ENCODE measurements around the gene SMIM11. TPM values are rescaled to one million over a fixed set of nuclear protein-coding genes. Genes with fewer than 3 reads are reported as not detected.

The SMIM11 gene
- total RNA-seq, 1 donor: 2.1 TPM

DNA sequence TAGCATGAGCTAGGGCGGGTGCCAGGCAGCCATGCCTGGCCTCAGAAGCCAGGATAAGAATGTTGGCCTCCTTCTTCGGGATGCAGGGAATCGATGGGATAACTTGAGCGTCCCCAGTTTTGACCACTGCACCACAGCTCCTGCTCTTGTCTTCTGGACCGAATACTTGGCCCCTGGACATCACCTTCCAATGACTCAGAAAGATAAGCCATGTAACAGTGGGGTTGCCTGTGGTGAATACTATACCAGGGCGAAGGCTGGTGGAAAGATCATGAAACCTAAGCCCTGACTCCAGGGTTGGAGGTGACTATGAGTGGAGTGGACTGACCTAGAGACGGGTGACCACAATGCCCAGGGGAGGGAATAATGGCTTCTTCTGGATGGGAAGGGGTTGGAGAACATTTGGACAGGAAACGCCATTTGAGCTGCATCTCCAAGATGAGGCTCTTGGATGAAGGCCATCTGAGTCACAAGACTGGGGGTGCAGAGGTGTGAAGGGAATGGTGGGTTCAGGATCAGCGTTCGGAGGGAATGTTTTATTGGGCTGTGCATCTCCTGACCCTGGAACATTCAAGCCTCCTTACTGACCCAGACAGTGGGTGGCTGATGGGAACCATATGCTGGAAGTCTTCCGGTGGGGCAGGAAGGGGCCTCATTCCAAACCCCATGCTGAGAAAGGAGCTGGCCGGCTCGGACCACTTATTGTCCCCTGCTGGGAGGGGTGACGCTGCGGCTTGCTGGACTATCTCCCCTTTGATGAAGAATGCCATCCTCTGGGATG, 30.0 kb upstream of the SMIM11 start:
- no peak overlapping the region for H3K4me3 ChIP-seq (ENCODE audit: low read length)
- no peaks in the 10 kb centered on the region for H3K9me3 ChIP-seq (ENCODE audit: low read depth, low read length)
- H3K4me1 ChIP-seq (ENCODE audit: insufficient read depth, low read length): no peaks in the 10 kb centered on the region
- H3K27me3 ChIP-seq (ENCODE audit: insufficient read depth, low read length): no peaks in the 10 kb centered on the region

DNA sequence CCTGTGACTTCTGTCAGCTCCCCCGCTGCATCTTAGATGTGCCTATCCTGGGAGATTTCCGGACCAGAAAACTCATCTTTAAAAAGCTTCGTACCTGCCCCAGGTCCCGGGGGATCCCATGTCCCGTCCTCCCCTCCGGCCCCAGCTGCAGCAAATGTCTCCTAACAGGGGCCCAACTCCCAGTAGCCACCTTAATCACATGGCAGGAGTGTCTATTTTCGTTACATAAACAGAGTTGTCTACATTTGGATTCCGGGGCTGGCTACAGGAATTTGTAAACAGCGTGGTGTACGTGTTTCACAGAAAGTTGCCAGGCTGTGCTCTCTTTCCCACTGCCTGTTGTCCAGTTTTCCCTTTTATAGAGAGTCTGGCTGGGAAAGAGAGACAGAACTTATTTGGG, 29.4 kb upstream of the SMIM11 start:
- Histone ChIP-seq H3K9me3 (ENCODE audit: low read depth, low read length) (no peaks in the 10 kb centered on the region), H3K27me3 (ENCODE audit: insufficient read depth, low read length) (no peaks in the 10 kb centered on the region), H3K4me1 (ENCODE audit: insufficient read depth, low read length) (no peaks in the 10 kb centered on the region), H3K4me3 (ENCODE audit: low read length) (no peak overlapping the region)

DNA sequence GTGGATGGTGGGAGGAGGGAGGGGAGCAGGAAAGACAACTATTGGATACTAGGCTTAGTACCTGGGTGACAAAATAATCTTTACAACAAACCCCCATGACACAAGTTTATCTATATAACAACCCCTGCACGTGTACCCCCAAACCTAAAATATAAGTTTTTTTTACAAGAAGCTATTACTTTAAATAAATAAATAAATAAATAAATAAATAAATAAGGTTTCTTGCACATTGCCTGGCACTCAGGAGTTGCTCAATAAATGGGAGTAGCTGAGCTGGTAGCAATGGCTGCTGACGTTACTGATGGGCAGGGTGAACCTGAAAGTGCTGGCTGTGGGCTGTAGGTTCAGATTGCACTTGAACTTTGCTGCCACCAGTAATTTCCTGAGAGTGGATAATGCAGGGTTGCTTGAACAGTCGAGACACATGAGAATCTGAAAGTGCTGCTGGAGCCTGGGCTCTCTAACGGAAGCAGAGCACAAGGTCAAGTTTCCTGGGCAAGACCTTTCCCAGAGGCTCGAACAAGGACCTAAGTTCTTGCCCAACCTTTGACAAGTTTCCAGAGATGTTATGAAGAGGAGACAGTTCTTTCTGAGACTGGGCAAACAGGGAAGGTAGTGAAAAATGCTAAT, 26.3 kb upstream of the SMIM11 start:
- H3K27me3 ChIP-seq (ENCODE audit: insufficient read depth, low read length): no peaks in the 10 kb centered on the region
- H3K4me3 ChIP-seq (ENCODE audit: low read length): no peak overlapping the region
- H3K9me3 ChIP-seq (ENCODE audit: low read depth, low read length): no peaks in the 10 kb centered on the region
- no peaks in the 10 kb centered on the region for H3K4me1 ChIP-seq (ENCODE audit: insufficient read depth, low read length)

- Histone ChIP-seq H3K27me3 (ENCODE audit: insufficient read depth, low read length) (no peaks in the 10 kb centered on the region), H3K4me3 (ENCODE audit: low read length) (no peak overlapping the region), H3K9me3 (ENCODE audit: low read depth, low read length) (no peaks in the 10 kb centered on the region), H3K4me1 (ENCODE audit: insufficient read depth, low read length) (no peaks in the 10 kb centered on the region)
Observed at GRCh38 chr21:34351786-34352241, 23.5 kb upstream of the SMIM11 start.

DNA sequence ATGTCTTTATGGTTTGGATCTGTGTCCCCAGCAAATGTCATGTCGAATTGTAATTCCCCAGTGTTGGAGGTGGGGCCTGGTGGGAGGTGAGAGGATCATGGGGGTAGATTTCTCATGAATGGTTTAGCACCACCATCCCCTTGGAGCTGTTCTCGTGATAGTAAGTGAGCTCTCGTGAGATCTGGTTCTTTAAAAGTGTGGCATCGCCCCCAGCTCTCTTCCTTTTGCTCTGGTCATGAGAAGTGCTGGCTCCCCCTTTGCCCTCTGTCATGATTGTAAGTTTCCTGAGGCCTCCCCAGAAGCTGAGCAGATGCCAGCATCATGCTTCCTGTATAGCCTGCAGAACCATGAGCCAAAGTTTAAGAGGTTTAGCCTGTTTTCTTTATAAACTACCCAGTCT, 22.8 kb upstream of the SMIM11 start:
- Histone ChIP-seq H3K27me3 (ENCODE audit: insufficient read depth, low read length) (no peaks in the 10 kb centered on the region), H3K9me3 (ENCODE audit: low read depth, low read length) (no peaks in the 10 kb centered on the region), H3K4me3 (ENCODE audit: low read length) (no peak overlapping the region), H3K4me1 (ENCODE audit: insufficient read depth, low read length) (no peaks in the 10 kb centered on the region)

- no peak overlapping the region for H3K4me3 ChIP-seq (ENCODE audit: low read length)
- H3K9me3 ChIP-seq (ENCODE audit: low read depth, low read length): no peaks in the 10 kb centered on the region
Observed at GRCh38 chr21:34353182-34353581, 22.1 kb upstream of the SMIM11 start.

DNA sequence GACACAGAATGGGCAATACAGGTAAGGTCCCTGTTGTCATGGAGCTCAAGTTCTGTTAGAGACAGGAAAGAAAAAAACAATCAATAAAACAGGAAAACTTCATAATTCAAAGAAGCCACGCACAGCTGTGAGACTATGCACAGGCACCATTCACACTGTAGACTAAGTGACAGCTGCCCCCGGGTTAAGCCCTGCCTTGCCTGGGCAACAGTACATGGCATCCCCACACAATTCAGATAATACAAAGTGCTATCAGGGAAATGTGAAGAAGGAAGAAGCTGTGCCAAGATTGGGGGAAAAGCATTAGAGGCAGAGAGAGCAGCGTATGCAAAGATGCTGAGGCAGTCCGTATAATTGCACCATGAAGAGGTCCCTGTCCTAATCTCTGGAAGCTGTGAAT, 20.5 kb upstream of the SMIM11 start:
- Histone ChIP-seq H3K27me3 (ENCODE audit: insufficient read depth, low read length) (peaks cover 10% of the 10 kb centered on the region), H3K4me1 (ENCODE audit: insufficient read depth, low read length) (no peaks in the 10 kb centered on the region), H3K9me3 (ENCODE audit: low read depth, low read length) (no peaks in the 10 kb centered on the region), H3K4me3 (ENCODE audit: low read length) (no peak overlapping the region)

More at GRCh38 chr21:34353182-34353581, 22.1 kb upstream of the SMIM11 start:
- no peaks in the 10 kb centered on the region for H3K4me1 ChIP-seq (ENCODE audit: insufficient read depth, low read length)
- H3K27me3 ChIP-seq (ENCODE audit: insufficient read depth, low read length): peaks cover 5% of the 10 kb centered on the region

DNA sequence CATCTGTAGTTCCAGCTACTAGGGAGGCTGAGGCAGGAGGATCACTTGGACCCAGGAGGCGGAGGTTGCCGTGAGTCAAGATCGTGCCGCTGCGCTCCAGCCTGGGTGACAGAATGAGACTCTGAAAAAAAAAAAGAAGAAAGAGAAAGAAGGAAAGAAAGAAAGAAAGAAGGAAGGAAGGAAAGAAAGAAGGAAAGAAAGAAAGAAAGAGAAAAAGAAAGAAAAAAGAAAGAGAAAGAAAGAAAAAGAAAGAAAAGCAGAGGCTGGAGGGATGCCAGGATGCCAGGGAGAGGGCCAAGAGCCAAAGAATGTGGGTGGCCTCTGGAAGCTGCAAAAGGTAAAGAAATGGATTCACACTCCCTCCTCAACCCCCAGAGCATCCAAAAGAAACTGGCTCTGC, 19.7 kb upstream of the SMIM11 start:
- H3K4me3 ChIP-seq (ENCODE audit: low read length): no peak overlapping the region
- H3K9me3 ChIP-seq (ENCODE audit: low read depth, low read length): no peaks in the 10 kb centered on the region
- H3K4me1 ChIP-seq (ENCODE audit: insufficient read depth, low read length): no peaks in the 10 kb centered on the region
- peaks cover 13% of the 10 kb centered on the region for H3K27me3 ChIP-seq (ENCODE audit: insufficient read depth, low read length)

GRCh38 chr21:34357889-34358288, 17.4 kb upstream of the SMIM11 start:
- H3K4me1 ChIP-seq (ENCODE audit: insufficient read depth, low read length): peaks cover 6% of the 10 kb centered on the region
- no peak overlapping the region for H3K4me3 ChIP-seq (ENCODE audit: low read length)
- H3K27me3 ChIP-seq (ENCODE audit: insufficient read depth, low read length): peaks cover 18% of the 10 kb centered on the region
- H3K9me3 ChIP-seq (ENCODE audit: low read depth, low read length): no peaks in the 10 kb centered on the region

GRCh38 chr21:34358866-34359265, 16.4 kb upstream of the SMIM11 start:
- H3K27me3 ChIP-seq (ENCODE audit: insufficient read depth, low read length): peaks cover 18% of the 10 kb centered on the region
- no peak overlapping the region for H3K4me3 ChIP-seq (ENCODE audit: low read length)
- H3K4me1 ChIP-seq (ENCODE audit: insufficient read depth, low read length): peaks cover 13% of the 10 kb centered on the region
- H3K9me3 ChIP-seq (ENCODE audit: low read depth, low read length): no peaks in the 10 kb centered on the region

DNA sequence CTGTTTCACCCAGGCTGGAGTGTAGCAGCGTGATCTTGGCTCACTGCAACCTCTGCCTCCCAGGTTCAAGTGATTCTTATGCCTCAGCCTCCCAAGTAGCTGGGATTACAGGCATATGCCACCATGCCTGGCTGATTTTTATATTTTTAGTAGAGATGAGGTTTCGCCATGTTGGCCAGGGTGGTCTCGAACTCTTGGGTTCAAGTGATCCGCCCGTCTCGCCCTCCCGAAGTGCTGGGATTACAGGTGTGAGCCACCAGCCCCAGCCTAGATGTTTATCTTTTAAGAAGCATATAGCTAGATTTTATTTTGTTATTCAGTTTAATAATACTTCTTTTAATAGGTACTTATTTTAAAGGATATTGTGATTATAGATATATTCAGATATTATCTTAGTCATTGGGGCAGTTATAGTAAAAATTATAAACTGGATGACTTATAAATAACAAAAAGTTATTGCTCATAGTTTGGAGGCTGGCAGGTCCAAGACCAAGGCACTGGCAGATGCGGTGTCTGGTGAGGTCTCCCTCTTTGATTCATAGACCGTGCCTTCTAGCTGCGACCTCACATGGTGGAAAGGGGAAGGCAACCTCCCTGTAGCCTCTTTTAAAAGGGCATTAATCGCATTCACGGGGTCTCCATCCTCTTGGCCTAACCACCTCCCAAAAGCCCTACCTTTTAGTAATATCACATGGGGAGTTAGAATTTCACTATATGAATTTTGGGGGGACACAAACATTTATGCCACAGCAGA, 14.6 kb upstream of the SMIM11 start:
- H3K27me3 ChIP-seq (ENCODE audit: insufficient read depth, low read length): peaks cover 18% of the 10 kb centered on the region
- peaks cover 13% of the 10 kb centered on the region for H3K4me1 ChIP-seq (ENCODE audit: insufficient read depth, low read length)
- no peaks in the 10 kb centered on the region for H3K9me3 ChIP-seq (ENCODE audit: low read depth, low read length)
- H3K4me3 ChIP-seq (ENCODE audit: low read length): no peak overlapping the region

GRCh38 chr21:34362136-34362444, 13.2 kb upstream of the SMIM11 start:
- Histone ChIP-seq H3K4me3 (ENCODE audit: low read length) (no peak overlapping the region), H3K4me1 (ENCODE audit: insufficient read depth, low read length) (peaks cover 13% of the 10 kb centered on the region), H3K27me3 (ENCODE audit: insufficient read depth, low read length) (peaks cover 18% of the 10 kb centered on the region), H3K9me3 (ENCODE audit: low read depth, low read length) (no peaks in the 10 kb centered on the region)

DNA sequence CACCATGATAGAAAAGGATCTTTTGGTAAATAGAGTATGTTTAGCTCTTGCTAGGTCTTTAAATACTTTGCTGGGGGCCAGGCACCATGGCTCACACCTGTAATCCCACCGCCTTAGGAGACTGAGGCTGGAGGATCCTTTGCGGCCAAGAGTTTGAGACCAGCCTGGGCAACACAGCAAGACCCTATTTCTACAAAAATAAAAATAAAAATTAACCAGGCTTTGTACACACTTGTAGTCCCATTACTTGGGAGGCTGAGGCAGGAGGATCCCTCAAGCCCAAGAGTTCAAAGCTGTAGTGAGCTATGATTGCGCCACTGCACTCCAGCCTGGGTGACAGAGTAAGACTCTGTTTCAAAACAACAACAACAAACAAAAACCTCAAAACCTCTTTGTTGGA, 12.6 kb upstream of the SMIM11 start:
- peaks cover 13% of the 10 kb centered on the region for H3K4me1 ChIP-seq (ENCODE audit: insufficient read depth, low read length)
- no peaks in the 10 kb centered on the region for H3K9me3 ChIP-seq (ENCODE audit: low read depth, low read length)
- peaks cover 17% of the 10 kb centered on the region for H3K27me3 ChIP-seq (ENCODE audit: insufficient read depth, low read length)

DNA sequence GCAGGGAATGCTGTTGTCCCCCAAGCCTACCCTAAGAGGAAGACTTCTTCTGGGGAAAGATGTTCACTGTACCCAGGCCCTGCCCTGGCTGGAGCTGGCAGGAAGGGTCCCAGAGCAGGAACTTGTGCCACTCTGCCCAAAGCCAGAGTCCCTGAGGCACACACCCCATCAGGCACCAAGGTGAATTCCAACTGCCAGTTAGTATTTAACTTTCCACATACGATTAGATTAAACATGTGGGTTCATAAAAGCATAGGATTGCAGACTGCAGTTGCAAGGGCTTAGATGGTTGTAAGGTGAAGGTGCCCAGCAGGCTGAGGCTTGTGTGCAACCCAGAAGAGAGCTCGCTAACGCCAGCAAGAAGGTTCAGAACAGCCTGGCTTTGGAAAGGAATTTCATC, 11.6 kb upstream of the SMIM11 start, which contains the start of gene KCNE2:
TSS of gene KCNE2 (plus strand) at position 274 of the 400 bp plus-strand sequence. CDS start 6,473 bp downstream, outside the sequence.
- Histone ChIP-seq H3K27me3 (ENCODE audit: insufficient read depth, low read length) (peaks cover 11% of the 10 kb centered on the region), H3K9me3 (ENCODE audit: low read depth, low read length) (no peaks in the 10 kb centered on the region), H3K4me1 (ENCODE audit: insufficient read depth, low read length) (peaks cover 13% of the 10 kb centered on the region), H3K4me3 (ENCODE audit: low read length) (no peak within 1 kb of the TSS)

More for the DNA sequence above, 12.6 kb upstream of the SMIM11 start:
- H3K4me3 ChIP-seq (ENCODE audit: low read length): no peak overlapping the region

DNA sequence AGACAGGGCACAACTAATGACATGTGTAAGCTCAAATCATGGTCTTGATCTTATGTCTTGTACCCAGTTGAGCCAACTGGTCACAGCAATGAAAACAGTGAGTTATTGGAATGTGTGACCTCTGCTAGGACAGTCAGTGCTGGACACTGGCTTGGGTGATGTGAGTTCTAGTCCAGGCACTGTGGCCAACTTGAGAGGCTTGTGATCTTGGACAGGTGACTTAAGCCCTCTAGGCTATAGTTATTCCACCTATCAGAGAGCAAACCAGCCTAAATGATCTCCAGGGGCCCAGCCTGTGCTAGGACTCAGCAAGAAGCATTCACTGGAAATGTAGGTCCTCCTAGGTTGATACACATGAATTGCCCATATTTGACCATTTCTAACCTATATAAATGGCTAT, 10.4 kb upstream of the SMIM11 start:
- peaks cover 13% of the 10 kb centered on the region for H3K4me1 ChIP-seq (ENCODE audit: insufficient read depth, low read length)
- peaks cover 7% of the 10 kb centered on the region for H3K27me3 ChIP-seq (ENCODE audit: insufficient read depth, low read length)
- no peaks in the 10 kb centered on the region for H3K9me3 ChIP-seq (ENCODE audit: low read depth, low read length)
- H3K4me3 ChIP-seq (ENCODE audit: low read length): no peak overlapping the region
